CD4-positive, alpha-beta T cell (primary cell): Measurements from ENCODE around the gene TBC1D2. TPM values are rescaled to one million over a fixed set of nuclear protein-coding genes. Genes with fewer than 3 reads are reported as not detected.

Experiments used
- ATAC-seq: fragments of 200-7000 bp; cut with Tn5 transposase; one replicate; pipeline ENCODE4 v1.10.0; 2022; ENCODE audit warnings: mild to moderate bottlenecking; ENCODE audit not compliant: poor library complexity
- CTCF ChIA-PET: fragments of 350-600 bp; sonication (Branson Sonifier 250); formaldehyde crosslinking; loops from one replicate; lab custom pipeline; 2021; ENCODE audit warnings: antibody characterized with exemption, inconsistent platforms; lab: Charles Lee
- POLR2A ChIA-PET: fragments of 350-600 bp; sonication (Branson Sonifier 250); formaldehyde crosslinking; loops from one replicate; lab custom pipeline; 2021; ENCODE audit warnings: antibody characterized with exemption, inconsistent platforms; lab: Charles Lee
- DNase-seq, 14 experiments: peaks; one replicate each; pipeline ENCODE4 v3.0.0-alpha.2; 2013 to 2020; ENCODE audit warnings: mixed read lengths in 2 of 14
- H3K27ac ChIP-seq, 2 donors: one replicate each; pipeline versions ENCODE4 v1.5.1 to v1.7.0; 2013; ENCODE audit warnings: low read length in 2 of 2, low read depth in 1 of 2, mild to moderate bottlenecking in 1 of 2
- H3K27me3 ChIP-seq, 2 experiments: 1 replicate in 1 of 2; 2 replicates in 1 of 2; pipeline versions ENCODE4 v1.6.1 to v1.7.0; 2013; ENCODE audit warnings: low read length in 2 of 2, control low read depth in 1 of 2, mild to moderate bottlenecking in 1 of 2, moderate library complexity in 1 of 2; ENCODE audit not compliant: insufficient read depth in 2 of 2, control insufficient read depth in 1 of 2
- H3K36me3 ChIP-seq: one replicate; pipeline ENCODE4 v1.6.1; 2013; ENCODE audit warnings: low read length, control low read depth; ENCODE audit not compliant: insufficient read depth
- H3K4me1 ChIP-seq: one replicate; pipeline ENCODE4 v1.6.1; 2013; ENCODE audit warnings: low read length, control low read depth; ENCODE audit not compliant: insufficient read depth
- H3K4me3 ChIP-seq: one replicate; pipeline ENCODE4 v1.5.1; 2013; ENCODE audit warnings: mild to moderate bottlenecking, low read length, moderate library complexity
- H3K9me3 ChIP-seq, 2 experiments: 1 replicate in 1 of 2; 2 replicates in 1 of 2; pipeline versions ENCODE4 v1.6.1 to v1.7.0; 2013; ENCODE audit warnings: low read length in 2 of 2, mild to moderate bottlenecking in 2 of 2, control low read depth in 1 of 2, moderate library complexity in 1 of 2; ENCODE audit not compliant: control insufficient read depth in 1 of 2, insufficient read depth in 1 of 2
- H3K27ac Mint-ChIP-seq: one replicate; pipeline ENCODE4 v1.8.0; 2020; ENCODE audit warnings: mixed read lengths
- H3K27me3 Mint-ChIP-seq: one replicate; pipeline ENCODE4 v1.8.0; 2021; ENCODE audit warnings: mixed read lengths
- H3K36me3 Mint-ChIP-seq: one replicate; pipeline ENCODE4 v1.8.0; 2021; ENCODE audit warnings: low read depth, mixed read lengths
- H3K4me1 Mint-ChIP-seq: one replicate; pipeline ENCODE4 v1.8.0; 2021; ENCODE audit warnings: low read depth, mixed read lengths
- H3K4me3 Mint-ChIP-seq: one replicate; pipeline ENCODE4 v1.8.0; 2020; ENCODE audit warnings: mild to moderate bottlenecking, mixed read lengths
- H3K9me3 Mint-ChIP-seq: one replicate; pipeline ENCODE4 v1.8.0; 2020; ENCODE audit warnings: mixed read lengths
- CTCF ChIP-seq: fragments of 200-600 bp; IDR thresholded peaks from one replicate; pipeline ENCODE4 v1.8.0; 2022; ENCODE audit warnings: antibody characterized with exemption, mild to moderate bottlenecking
- intact Hi-C, 2 experiments: fragments of 100-400 bp; cut with DNase I in 1 of 2; cut with micrococcal nuclease in 1 of 2; formaldehyde crosslinking; loops; one replicate each; pipeline versions ENCODE4 v1.15.1 to v1.9.0; 2023 to 2025; cut with DNase I, micrococcal nuclease
- total RNA-seq, 174 experiments: library from RNA in 2 of 174; stranded (reverse) in 2 of 174; gene quantifications; one replicate each; pipeline ENCODE4 v1.2.3 and lab custom pipeline; 2021 to 2026

Gene TBC1D2
- total RNA-seq, 2 experiments from 2014 or later = 2.9 to 4.0 TPM

GRCh38 chr9:98217255-98217654, 38.2 kb downstream of the TBC1D2 start:
- H3K4me1 ChIP-seq = no peaks in the 10 kb centered on the region
- intact Hi-C loops = no loop called here
- Mint-ChIP-seq H3K27ac (no peak overlapping the region), H3K36me3 (peaks cover 64% of the 10 kb centered on the region), H3K9me3 (no peaks in the 10 kb centered on the region), H3K4me1 (no peaks in the 10 kb centered on the region), H3K4me3 (no peak overlapping the region), H3K27me3 (no peaks in the 10 kb centered on the region)
- no peak for TF ChIP-seq CTCF
- no peaks in the 10 kb centered on the region for H3K27me3 ChIP-seq
- CTCF ChIA-PET = no interaction called here
- POLR2A ChIA-PET = no interaction called here
- DNase-seq (no peak), ATAC-seq (no peak)
- no peak overlapping the region for H3K27ac ChIP-seq
- H3K9me3 ChIP-seq = no peaks in the 10 kb centered on the region
- H3K36me3 ChIP-seq = peaks cover 42% of the 10 kb centered on the region
- H3K4me3 ChIP-seq = no peak overlapping the region

GRCh38 chr9:98216391-98216790, 39.1 kb downstream of the TBC1D2 start:
- ATAC-seq (no peak), DNase-seq (no peak)
- intact Hi-C loops = no loop called here
- no peaks in the 10 kb centered on the region for H3K27me3 ChIP-seq
- no peak for TF ChIP-seq CTCF
- CTCF ChIA-PET = no interaction called here
- no peaks in the 10 kb centered on the region for H3K9me3 ChIP-seq
- no peaks in the 10 kb centered on the region for H3K9me3 Mint-ChIP-seq
- peaks cover 43% of the 10 kb centered on the region for H3K36me3 ChIP-seq
- H3K4me1 ChIP-seq = no peaks in the 10 kb centered on the region
- H3K36me3 Mint-ChIP-seq = peaks cover 64% of the 10 kb centered on the region
- no peaks in the 10 kb centered on the region for H3K27me3 Mint-ChIP-seq
- POLR2A ChIA-PET = no interaction called here
- no peak overlapping the region for H3K27ac ChIP-seq
- H3K4me3 ChIP-seq = no peak overlapping the region
- no peak overlapping the region for H3K27ac Mint-ChIP-seq
- no peak overlapping the region for H3K4me3 Mint-ChIP-seq
- no peaks in the 10 kb centered on the region for H3K4me1 Mint-ChIP-seq

GRCh38 chr9:98215821-98216220, 39.6 kb downstream of the TBC1D2 start:
- Mint-ChIP-seq H3K36me3 (peaks cover 64% of the 10 kb centered on the region), H3K4me1 (no peaks in the 10 kb centered on the region), H3K27me3 (no peaks in the 10 kb centered on the region), H3K4me3 (no peak overlapping the region), H3K9me3 (no peaks in the 10 kb centered on the region), H3K27ac (no peak overlapping the region)
- ATAC-seq (peak; percentile 48), DNase-seq (peak in 7 of 14 experiments; percentile 10 to 41 (median 27))
- TF ChIP-seq CTCF = no peak
- H3K4me3 ChIP-seq = no peak overlapping the region
- no peaks in the 10 kb centered on the region for H3K9me3 ChIP-seq
- CTCF ChIA-PET = interaction anchor here (1.4 kb wide), 1 partner anchor 11 kb away, joined by 6 read pairs; no protein-coding TSS in a partner anchor
- no peak overlapping the region for H3K27ac ChIP-seq
- intact Hi-C loops = no loop called here
- H3K36me3 ChIP-seq = peaks cover 39% of the 10 kb centered on the region
- POLR2A ChIA-PET = no interaction called here
- no peaks in the 10 kb centered on the region for H3K4me1 ChIP-seq
- no peaks in the 10 kb centered on the region for H3K27me3 ChIP-seq
